Hepatocyte (in vitro differentiated cells): ENCODE results near the gene FAM227B. TPM values are rescaled to one million over a fixed set of nuclear protein-coding genes. Genes with fewer than 3 reads are reported as not detected.

Experiments used
- DNase-seq: peaks from one replicate; pipeline ENCODE4 v3.0.0-alpha.2; 2016; ENCODE audit warnings: low spot score
- H2AFZ ChIP-seq: fragments of 200-600 bp; sonication (generic); 2 replicates; pipeline ENCODE4 v1.6.0; 2016; ENCODE audit warnings: antibody characterized with exemption, mild to moderate bottlenecking
- H3K27ac ChIP-seq: fragments of 200-600 bp; sonication (generic); 2 replicates; pipeline ENCODE4 v1.5.1; 2016; ENCODE audit warnings: mild to moderate bottlenecking
- H3K27me3 ChIP-seq: fragments of 200-600 bp; sonication (generic); 2 replicates; pipeline ENCODE4 v1.6.1; 2016
- H3K36me3 ChIP-seq: fragments of 200-600 bp; sonication (generic); replicated peaks from 2 replicates; pipeline ENCODE4 v1.5.1; 2016; ENCODE audit warnings: low read depth; ENCODE audit not compliant: insufficient read depth
- H3K4me1 ChIP-seq: fragments of 200-600 bp; sonication (generic); 2 replicates; pipeline ENCODE4 v1.5.1; 2016; ENCODE audit warnings: mild to moderate bottlenecking, moderate library complexity; ENCODE audit not compliant: insufficient read depth
- H3K4me2 ChIP-seq: fragments of 200-600 bp; sonication (generic); 2 replicates; pipeline ENCODE4 v1.6.0; 2016
- H3K4me3 ChIP-seq: fragments of 200-600 bp; sonication (generic); 2 replicates; pipeline ENCODE4 v1.5.1; 2016; ENCODE audit warnings: mild to moderate bottlenecking
- H3K79me2 ChIP-seq: fragments of 200-600 bp; sonication (generic); 2 replicates; pipeline ENCODE4 v1.6.0; 2017; ENCODE audit warnings: mild to moderate bottlenecking
- H3K9me2 ChIP-seq: fragments of 200-600 bp; sonication (generic); replicated peaks from 2 replicates; pipeline ENCODE4 v1.6.0; 2017; ENCODE audit warnings: mild to moderate bottlenecking; ENCODE audit not compliant: insufficient read depth
- H3K9me3 ChIP-seq: fragments of 200-600 bp; sonication (generic); 2 replicates; pipeline ENCODE4 v1.5.1; 2016; ENCODE audit warnings: low read depth, mild to moderate bottlenecking
- H4K20me1 ChIP-seq: fragments of 200-600 bp; sonication (generic); 2 replicates; pipeline ENCODE4 v1.6.0; 2016; ENCODE audit warnings: mild to moderate bottlenecking; ENCODE audit not compliant: insufficient read depth, poor library complexity, severe bottlenecking
- EZH2 ChIP-seq: fragments of 200-600 bp; sonication (generic); IDR thresholded peaks from 2 replicates; pipeline ENCODE4 v1.6.1; 2016; ENCODE audit warnings: antibody characterized with exemption, mild to moderate bottlenecking, borderline replicate concordance
- EZH2phosphoT487 ChIP-seq: fragments of 200-600 bp; sonication (generic); IDR thresholded peaks from one replicate; pipeline ENCODE4 v1.6.1; 2018; ENCODE audit warnings: antibody characterized with exemption, mild to moderate bottlenecking, low read depth, moderate library complexity; ENCODE audit not compliant: unreplicated experiment, severe bottlenecking
- WGBS: methylation state at CpG from one replicate; pipeline ENCODE4 v1.1.6; 2016; ENCODE audit warnings: low lambda C conversion rate; ENCODE audit errors: missing lambda C conversion rate; 5-methylcytosine and 5-hydroxymethylcytosine counted together
- polyA plus RNA-seq: library from polyadenylated mRNA; unstranded; fragments of >200 nt; fragmentation: Nextera tagmentation; extraction: Ambion mirVana; gene quantifications from 2 replicates; pipeline ENCODE4 v1.2.1, GENCODE V29; 2016
- total RNA-seq: library from RNA; depleted of rRNA; stranded (reverse); fragments of >200 nt; gene quantifications from 2 replicates; pipeline ENCODE4 v1.2.3, GENCODE V29; 2014
- TF ChIP-seq, protein P1 (sequence below): fragments of 200-600 bp; sonication (generic); IDR thresholded peaks from 2 replicates; pipeline ENCODE4 v1.5.1; 2016; ENCODE audit warnings: antibody characterized with exemption, mild to moderate bottlenecking; ENCODE audit not compliant: poor library complexity

The FAM227B gene
- total and polyA plus RNA-seq, 2 experiments from 2014 or later: 4.5 to 9.2 TPM

DNA sequence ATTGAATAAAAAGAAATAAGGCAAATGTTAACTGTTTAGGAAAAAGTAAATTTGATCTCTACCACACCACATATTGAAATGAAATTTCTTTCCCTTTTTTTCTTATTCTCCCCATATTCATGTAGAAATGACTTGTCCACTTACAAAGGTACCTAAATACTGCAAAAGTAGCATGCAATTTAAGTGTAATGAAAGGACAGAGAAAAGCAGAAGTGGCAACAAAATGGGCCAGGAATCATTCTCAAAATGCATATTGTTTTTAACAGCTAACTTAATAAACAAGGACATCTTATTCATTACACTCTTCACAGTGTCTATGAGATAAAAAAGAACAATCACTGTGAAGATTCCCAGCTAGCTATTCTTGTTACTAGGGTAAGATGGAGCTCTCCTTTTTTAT lies 238.2 kb downstream of the FAM227B start:
- Histone ChIP-seq H3K79me2 (no peaks in the 10 kb centered on the region), H3K27me3 (no peaks in the 10 kb centered on the region), H2AFZ (no peak overlapping the region), H3K27ac (no peak overlapping the region), H3K36me3 (no peaks in the 10 kb centered on the region), H3K4me2 (no peak overlapping the region), H3K9me3 (no peaks in the 10 kb centered on the region), H4K20me1 (no peaks in the 10 kb centered on the region), H3K9me2 (no peaks in the 10 kb centered on the region), H3K4me3 (no peak overlapping the region), H3K4me1 (no peaks in the 10 kb centered on the region)
- TF ChIP-seq EZH2 (no peak), EZH2phosphoT487 (no peak)
- TF ChIP-seq, protein P1, sequence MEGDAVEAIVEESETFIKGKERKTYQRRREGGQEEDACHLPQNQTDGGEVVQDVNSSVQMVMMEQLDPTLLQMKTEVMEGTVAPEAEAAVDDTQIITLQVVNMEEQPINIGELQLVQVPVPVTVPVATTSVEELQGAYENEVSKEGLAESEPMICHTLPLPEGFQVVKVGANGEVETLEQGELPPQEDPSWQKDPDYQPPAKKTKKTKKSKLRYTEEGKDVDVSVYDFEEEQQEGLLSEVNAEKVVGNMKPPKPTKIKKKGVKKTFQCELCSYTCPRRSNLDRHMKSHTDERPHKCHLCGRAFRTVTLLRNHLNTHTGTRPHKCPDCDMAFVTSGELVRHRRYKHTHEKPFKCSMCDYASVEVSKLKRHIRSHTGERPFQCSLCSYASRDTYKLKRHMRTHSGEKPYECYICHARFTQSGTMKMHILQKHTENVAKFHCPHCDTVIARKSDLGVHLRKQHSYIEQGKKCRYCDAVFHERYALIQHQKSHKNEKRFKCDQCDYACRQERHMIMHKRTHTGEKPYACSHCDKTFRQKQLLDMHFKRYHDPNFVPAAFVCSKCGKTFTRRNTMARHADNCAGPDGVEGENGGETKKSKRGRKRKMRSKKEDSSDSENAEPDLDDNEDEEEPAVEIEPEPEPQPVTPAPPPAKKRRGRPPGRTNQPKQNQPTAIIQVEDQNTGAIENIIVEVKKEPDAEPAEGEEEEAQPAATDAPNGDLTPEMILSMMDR: no peak
- DNase-seq: no peak

DNA sequence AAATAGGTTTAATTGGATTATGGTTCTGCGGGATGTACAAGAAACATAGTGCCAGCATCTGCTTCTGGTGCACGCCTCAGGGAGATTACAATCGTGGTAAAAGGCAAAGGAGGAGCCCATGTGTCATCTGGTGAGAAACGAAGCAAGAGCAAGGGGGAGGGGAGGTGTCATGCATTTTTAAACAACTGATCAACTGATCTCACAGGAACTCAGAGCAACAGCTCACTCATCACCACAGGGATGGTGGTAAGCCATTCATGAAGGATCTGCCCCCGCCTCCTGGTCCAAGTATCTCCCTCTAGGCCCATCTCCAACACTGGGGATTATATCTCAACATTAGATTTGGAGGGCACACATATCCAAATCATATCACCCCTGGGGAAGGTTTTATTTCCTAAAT lies 239.7 kb downstream of the FAM227B start:
- Histone ChIP-seq H3K79me2 (no peaks in the 10 kb centered on the region), H3K4me3 (no peak overlapping the region), H3K36me3 (no peaks in the 10 kb centered on the region), H3K27me3 (no peaks in the 10 kb centered on the region), H3K9me2 (no peaks in the 10 kb centered on the region), H3K9me3 (no peaks in the 10 kb centered on the region), H3K4me2 (no peak overlapping the region), H2AFZ (no peak overlapping the region), H3K27ac (no peak overlapping the region), H3K4me1 (no peaks in the 10 kb centered on the region), H4K20me1 (no peaks in the 10 kb centered on the region)
- DNase-seq: no peak
- no peak for TF ChIP-seq EZH2phosphoT487
- no peak for TF ChIP-seq EZH2
- TF ChIP-seq, protein P1: no peak
- WGBS: 62% methylated on average over 5 of the region's 5 CpGs

DNA sequence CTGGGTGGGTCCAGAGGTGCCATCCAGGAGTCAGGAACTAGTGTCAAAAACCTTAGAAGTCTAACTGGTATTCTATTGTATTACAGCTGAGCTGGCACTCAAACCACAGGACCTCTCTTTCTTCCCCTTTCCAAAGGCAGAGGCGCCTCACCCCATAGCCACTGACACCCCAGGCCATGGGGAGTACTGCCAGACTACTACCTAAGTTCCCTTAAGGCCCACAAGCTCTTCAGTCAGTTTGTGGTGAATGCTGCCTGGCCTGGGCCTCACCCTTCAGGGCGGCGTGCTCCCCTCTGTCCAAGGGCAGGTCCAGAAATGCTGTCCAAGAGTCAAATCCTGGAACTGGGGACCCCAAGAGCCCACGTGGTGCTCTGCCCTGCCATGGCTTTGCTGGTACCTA lies 240.6 kb downstream of the FAM227B start:
- H3K27me3 ChIP-seq: no peaks in the 10 kb centered on the region
- H3K9me3 ChIP-seq: no peaks in the 10 kb centered on the region
- H2AFZ ChIP-seq: no peak overlapping the region
- no peaks in the 10 kb centered on the region for H4K20me1 ChIP-seq
- no peak for DNase-seq
- no peaks in the 10 kb centered on the region for H3K79me2 ChIP-seq
- no peaks in the 10 kb centered on the region for H3K36me3 ChIP-seq
- WGBS: 91% methylated on average over 4 of the region's 4 CpGs
- no peak for TF ChIP-seq EZH2
- TF ChIP-seq EZH2phosphoT487: no peak
- TF ChIP-seq, protein P1: no peak
- no peak overlapping the region for H3K4me3 ChIP-seq
- no peaks in the 10 kb centered on the region for H3K4me1 ChIP-seq
- H3K9me2 ChIP-seq: no peaks in the 10 kb centered on the region
- no peak overlapping the region for H3K27ac ChIP-seq
- H3K4me2 ChIP-seq: no peak overlapping the region

DNA sequence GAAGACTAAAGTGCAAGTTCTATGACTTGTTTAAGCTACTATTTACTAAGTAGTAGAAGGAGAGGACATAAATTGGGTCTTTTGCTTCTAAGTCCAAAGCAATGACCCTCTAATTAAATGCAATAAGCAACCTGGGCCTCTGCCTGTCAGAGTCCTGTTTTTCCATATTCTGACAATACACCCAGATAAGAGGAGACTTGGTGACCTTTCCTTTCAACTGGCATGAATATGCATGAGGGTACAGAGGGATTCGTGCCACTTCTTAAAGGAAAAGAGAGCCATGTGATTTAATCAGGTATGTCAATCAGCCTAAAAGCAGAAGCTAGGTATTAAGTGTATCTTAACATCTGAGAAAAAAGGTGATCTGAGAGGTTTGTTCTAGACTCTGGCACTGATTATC lies 248.3 kb downstream of the FAM227B start:
- Histone ChIP-seq H3K4me3 (no peak overlapping the region), H2AFZ (no peak overlapping the region), H3K27me3 (no peaks in the 10 kb centered on the region), H4K20me1 (no peaks in the 10 kb centered on the region), H3K9me3 (no peaks in the 10 kb centered on the region), H3K36me3 (no peaks in the 10 kb centered on the region), H3K4me1 (no peaks in the 10 kb centered on the region), H3K27ac (no peak overlapping the region), H3K4me2 (no peak overlapping the region), H3K9me2 (no peaks in the 10 kb centered on the region), H3K79me2 (no peaks in the 10 kb centered on the region)
- TF ChIP-seq, protein P1: no peak
- no peak for TF ChIP-seq EZH2
- TF ChIP-seq EZH2phosphoT487: no peak
- 48% methylated on average over 1 of the region's 1 CpG for WGBS
- no peak for DNase-seq
